HepG2 (cell line): Measurements from ENCODE around the gene CLUH. TPM values are rescaled to one million over a fixed set of nuclear protein-coding genes. Genes with fewer than 3 reads are reported as not detected.

Source experiments
- CHD4 ChIP-seq: fragments of 200-600 bp; sonication (generic); IDR thresholded peaks from 2 replicates; pipeline ENCODE4 v1.7.0; 2017; ENCODE audit warnings: mild to moderate bottlenecking, low read length, borderline replicate concordance
- GATAD1 ChIP-seq: IDR thresholded peaks from 2 replicates; pipeline ENCODE4 v1.6.1; 2016; ENCODE audit warnings: missing genetic modification reagents, missing compliant biosample characterization
- GPN1 ChIP-seq: sonication (generic); formaldehyde crosslinking; IDR thresholded peaks from 2 replicates; pipeline ENCODE4 v1.5.1; 2020; ENCODE audit warnings: missing genetic modification reagents, borderline replicate concordance
- HDAC2 ChIP-seq: sonication (generic); formaldehyde crosslinking; IDR thresholded peaks from 2 replicates; pipeline ENCODE4 v1.4.0; 2020; ENCODE audit warnings: missing genetic modification reagents
- IKZF4 ChIP-seq: sonication (generic); formaldehyde crosslinking; IDR thresholded peaks from 2 replicates; pipeline ENCODE4 v1.5.1; 2020; ENCODE audit warnings: borderline replicate concordance, mild to moderate bottlenecking, low read depth, missing genetic modification reagents; ENCODE audit errors: not compliant biosample characterization
- JDP2 ChIP-seq: sonication (generic); formaldehyde crosslinking; IDR thresholded peaks from 2 replicates; pipeline ENCODE4 v1.8.1; 2022; ENCODE audit warnings: missing genetic modification reagents, borderline replicate concordance
- KAT2B ChIP-seq: fragments of 150-350 bp; IDR thresholded peaks from 2 replicates; pipeline ENCODE4 v1.6.1; 2014; ENCODE audit warnings: low read depth, low read length, borderline replicate concordance
- KLF11 ChIP-seq: IDR thresholded peaks from 2 replicates; pipeline ENCODE4 v1.6.1; 2016; ENCODE audit warnings: missing compliant biosample characterization
- PBX2 ChIP-seq: IDR thresholded peaks from 2 replicates; pipeline ENCODE4 v1.6.1; 2016; ENCODE audit warnings: control low read depth
- PCBP1 ChIP-seq: fragments of 200-400 bp; formaldehyde crosslinking; IDR thresholded peaks from 2 replicates; pipeline ENCODE4 v1.6.1; 2017; ENCODE audit warnings: mild to moderate bottlenecking, low read depth, low read length, borderline replicate concordance
- RCOR2 ChIP-seq: IDR thresholded peaks from 2 replicates; pipeline ENCODE4 v1.6.1; 2016; ENCODE audit warnings: missing biosample characterization, missing genetic modification reagents
- SETDB1 ChIP-seq: sonication (generic); formaldehyde crosslinking; IDR thresholded peaks from 2 replicates; pipeline ENCODE4 v1.5.1; 2020; ENCODE audit warnings: missing genetic modification reagents, mild to moderate bottlenecking, borderline replicate concordance
- SKI ChIP-seq: fragments of 450-650 bp; IDR thresholded peaks from one replicate; pipeline ENCODE4 v1.6.1; 2018; ENCODE audit warnings: mild to moderate bottlenecking; ENCODE audit not compliant: partially characterized antibody
- SRF ChIP-seq: IDR thresholded peaks from 2 replicates; pipeline ENCODE4 v1.6.1; 2011; ENCODE audit warnings: mild to moderate bottlenecking, low read depth, low read length, moderate library complexity
- TIGD3 ChIP-seq: sonication (generic); formaldehyde crosslinking; IDR thresholded peaks from 2 replicates; pipeline ENCODE4 v1.5.1; 2020; ENCODE audit warnings: mild to moderate bottlenecking, missing genetic modification reagents, borderline replicate concordance
- U2AF1 ChIP-seq: fragments of 200-400 bp; formaldehyde crosslinking; optimal IDR thresholded peaks from 2 replicates; pipeline ENCODE3; 2017; ENCODE audit warnings: mild to moderate bottlenecking, low read depth, low read length
- ZMYM2 ChIP-seq: sonication (generic); formaldehyde crosslinking; IDR thresholded peaks from 2 replicates; pipeline ENCODE4 v1.8.0; 2022; ENCODE audit warnings: mild to moderate bottlenecking, missing genetic modification reagents
- ZNF143 ChIP-seq: sonication (generic); formaldehyde crosslinking; IDR thresholded peaks from 2 replicates; pipeline ENCODE4 v1.4.0; 2020; ENCODE audit warnings: missing genetic modification reagents
- ZNF207 ChIP-seq: fragments of 450-650 bp; IDR thresholded peaks from 2 replicates; pipeline ENCODE4 v1.6.1; 2016; ENCODE audit warnings: antibody characterized with exemption, borderline replicate concordance
- ZNF280D ChIP-seq: sonication (generic); formaldehyde crosslinking; IDR thresholded peaks from 2 replicates; pipeline ENCODE4 v1.5.1; 2020; ENCODE audit warnings: mild to moderate bottlenecking, missing genetic modification reagents
- ZNF607 ChIP-seq: sonication (generic); formaldehyde crosslinking; IDR thresholded peaks from 2 replicates; pipeline ENCODE4 v1.5.1; 2020; ENCODE audit warnings: missing genetic modification reagents, mild to moderate bottlenecking, borderline replicate concordance
- polyA plus RNA-seq, 8 experiments: library from polyadenylated mRNA; depleted of rRNA in 3 of 8; stranded (reverse) in 7 of 8; unstranded in 1 of 8; fragments of >200 nt; fragmentation: Illumina TruSeq in 4 of 8; extraction: Trizol in 4 of 8; gene quantifications; 2 replicates each; pipeline versions ENCODE4 v1.2.1 to v1.2.3, GENCODE V29; 2011 to 2016; ENCODE audit warnings: low read depth in 4 of 8, missing spikeins in 1 of 8, mixed read lengths in 1 of 8; ENCODE audit not compliant: insufficient read depth in 1 of 8
- total RNA-seq, 5 experiments: library from RNA; depleted of rRNA; stranded (reverse); fragments of >200 nt; fragmentation: Illumina TruSeq; extraction: Trizol; gene quantifications; 2 replicates each; pipeline ENCODE4 v1.2.3, GENCODE V29; 2016; ENCODE audit warnings: low read depth in 1 of 5
- TF ChIP-seq, protein P1 (sequence below): sonication (generic); formaldehyde crosslinking; IDR thresholded peaks from 2 replicates; pipeline ENCODE4 v1.4.0; 2020; ENCODE audit warnings: missing genetic modification reagents

CLUH gene
- total and polyA plus RNA-seq, 2 of the 13 experiments (the other 11 are each of a cell fraction or from before 2014, with no cell fraction given) = 30.9 to 60.5 TPM

DNA sequence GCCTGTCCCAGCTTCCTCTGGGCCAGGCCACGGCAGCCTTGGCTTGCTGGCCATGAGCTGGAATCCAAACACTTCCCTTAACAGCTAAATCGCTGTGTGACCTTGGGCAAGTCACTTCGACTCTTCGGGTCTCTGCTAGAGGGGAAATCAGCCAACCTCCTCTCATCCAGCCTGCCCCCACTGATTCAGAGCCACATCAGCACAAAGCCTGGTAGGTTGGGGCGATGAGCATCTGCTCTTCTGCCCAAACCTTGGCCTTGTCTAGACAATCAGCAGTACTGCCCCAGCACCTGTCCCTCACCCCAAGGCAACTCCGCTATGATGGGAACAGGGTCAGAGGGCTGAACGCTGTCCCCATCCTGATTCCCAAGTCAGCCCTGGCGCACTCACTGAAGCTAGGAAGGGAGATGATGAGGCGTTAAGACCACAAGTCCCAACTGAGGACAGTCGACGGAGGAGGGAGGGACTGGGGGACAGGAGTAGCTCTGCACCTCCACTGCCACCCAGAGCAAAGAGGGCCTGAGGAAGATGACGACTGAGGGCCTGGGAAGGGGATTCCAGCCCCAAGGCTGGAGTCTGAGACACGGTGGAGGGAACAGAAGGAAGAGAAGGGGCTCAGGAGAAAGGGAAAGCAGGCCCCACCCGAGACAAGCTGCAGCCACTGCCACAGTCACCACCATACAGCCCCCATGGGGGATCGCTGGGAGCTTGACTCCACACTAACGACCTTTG, 1.3 kb downstream of the CLUH start (continued):
- TF ChIP-seq ZNF280D (CRISPR knock-in tag) (no peak), CHD4 (no peak), TIGD3 (CRISPR knock-in tag) (no peak), JDP2 (no peak), ZNF207 (no peak), PBX2 (CRISPR knock-in tag) (no peak), HDAC2 (peak; percentile 17; the same call in 1 of the 2 replicates), KLF11 (no peak), ZMYM2 (CRISPR knock-in tag) (no peak), GATAD1 (CRISPR knock-in tag) (no peak), ZNF607 (CRISPR knock-in tag) (no peak; the same call in 1 of the 2 replicates), ZNF143 (no peak), KAT2B (no peak), GPN1 (no peak), RCOR2 (CRISPR knock-in tag) (0 out of 2 replicates have a peak, but pooled peaks have one; percentile 12), IKZF4 (CRISPR knock-in tag) (no peak), U2AF1 (no peak), PCBP1 (no peak), SKI (peak; percentile 9), SETDB1 (CRISPR knock-in tag) (no peak), SRF (no peak)
- TF ChIP-seq, protein P1, sequence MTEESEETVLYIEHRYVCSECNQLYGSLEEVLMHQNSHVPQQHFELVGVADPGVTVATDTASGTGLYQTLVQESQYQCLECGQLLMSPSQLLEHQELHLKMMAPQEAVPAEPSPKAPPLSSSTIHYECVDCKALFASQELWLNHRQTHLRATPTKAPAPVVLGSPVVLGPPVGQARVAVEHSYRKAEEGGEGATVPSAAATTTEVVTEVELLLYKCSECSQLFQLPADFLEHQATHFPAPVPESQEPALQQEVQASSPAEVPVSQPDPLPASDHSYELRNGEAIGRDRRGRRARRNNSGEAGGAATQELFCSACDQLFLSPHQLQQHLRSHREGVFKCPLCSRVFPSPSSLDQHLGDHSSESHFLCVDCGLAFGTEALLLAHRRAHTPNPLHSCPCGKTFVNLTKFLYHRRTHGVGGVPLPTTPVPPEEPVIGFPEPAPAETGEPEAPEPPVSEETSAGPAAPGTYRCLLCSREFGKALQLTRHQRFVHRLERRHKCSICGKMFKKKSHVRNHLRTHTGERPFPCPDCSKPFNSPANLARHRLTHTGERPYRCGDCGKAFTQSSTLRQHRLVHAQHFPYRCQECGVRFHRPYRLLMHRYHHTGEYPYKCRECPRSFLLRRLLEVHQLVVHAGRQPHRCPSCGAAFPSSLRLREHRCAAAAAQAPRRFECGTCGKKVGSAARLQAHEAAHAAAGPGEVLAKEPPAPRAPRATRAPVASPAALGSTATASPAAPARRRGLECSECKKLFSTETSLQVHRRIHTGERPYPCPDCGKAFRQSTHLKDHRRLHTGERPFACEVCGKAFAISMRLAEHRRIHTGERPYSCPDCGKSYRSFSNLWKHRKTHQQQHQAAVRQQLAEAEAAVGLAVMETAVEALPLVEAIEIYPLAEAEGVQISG (CRISPR knock-in tag) = no peak
